Effector memory CD4-positive, alpha-beta T cell (primary cell): Measurements from ENCODE around the gene FLYWCH2.

Experiments used
- DNase-seq, 3 donors: peaks; one replicate each; pipeline ENCODE4 v3.0.0-alpha.2; 2020
- H3K27ac ChIP-seq: 2 replicates; pipeline ENCODE4 v1.7.0; 2013; ENCODE audit warnings: mild to moderate bottlenecking, low read length, moderate library complexity; ENCODE audit not compliant: insufficient read depth, poor library complexity, severe bottlenecking
- H3K27me3 ChIP-seq: replicated peaks from 2 replicates; pipeline ENCODE4 v1.7.0; 2013; ENCODE audit warnings: mild to moderate bottlenecking, low read length; ENCODE audit not compliant: insufficient read depth, control insufficient read depth, poor library complexity, severe bottlenecking
- H3K36me3 ChIP-seq: 2 replicates; pipeline ENCODE4 v1.7.0; 2013; ENCODE audit warnings: mild to moderate bottlenecking, low read length, moderate library complexity; ENCODE audit not compliant: control insufficient read depth, insufficient read depth
- H3K4me1 ChIP-seq: 2 replicates; pipeline ENCODE4 v1.7.0; 2013; ENCODE audit warnings: low read length, mild to moderate bottlenecking; ENCODE audit not compliant: control insufficient read depth, insufficient read depth, poor library complexity, severe bottlenecking
- H3K4me3 ChIP-seq: 2 replicates; pipeline ENCODE4 v1.7.0; 2013; ENCODE audit warnings: low read length, low read depth, mild to moderate bottlenecking; ENCODE audit not compliant: insufficient read depth, poor library complexity, severe bottlenecking
- H3K9me3 ChIP-seq: 2 replicates; pipeline ENCODE4 v1.7.0; 2013; ENCODE audit warnings: mild to moderate bottlenecking, low read length, moderate library complexity; ENCODE audit not compliant: control insufficient read depth

FLYWCH2 gene

DNA sequence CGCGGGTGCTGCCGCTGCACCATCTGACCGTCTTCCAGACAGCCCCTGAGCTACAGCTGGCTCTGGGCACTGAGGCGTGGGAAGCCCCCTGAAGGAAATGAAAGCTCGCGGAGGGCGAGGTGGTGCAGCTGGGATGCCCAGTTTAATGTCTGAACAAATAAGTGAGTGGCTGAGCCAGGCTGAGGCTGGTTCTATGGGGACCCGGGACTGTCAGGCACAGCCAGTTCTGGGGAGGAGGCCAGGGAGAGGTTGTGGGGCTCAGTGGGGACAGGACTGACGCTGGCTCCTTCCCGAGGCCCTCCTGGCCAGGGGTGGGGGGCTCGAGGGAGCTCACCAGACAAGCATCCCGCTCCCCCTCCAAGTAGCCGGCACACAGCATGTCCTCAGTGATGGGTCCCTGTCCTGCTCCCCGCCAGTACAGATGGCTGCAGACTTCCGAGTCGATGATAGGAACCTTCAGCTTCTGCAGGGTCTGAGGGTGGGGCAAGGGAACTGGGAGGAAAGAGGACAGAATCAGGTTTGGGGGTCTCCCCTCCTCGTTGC lies 29.4 kb upstream of the FLYWCH2 start:
- H3K27me3 ChIP-seq: no peaks in the 10 kb centered on the region

DNA sequence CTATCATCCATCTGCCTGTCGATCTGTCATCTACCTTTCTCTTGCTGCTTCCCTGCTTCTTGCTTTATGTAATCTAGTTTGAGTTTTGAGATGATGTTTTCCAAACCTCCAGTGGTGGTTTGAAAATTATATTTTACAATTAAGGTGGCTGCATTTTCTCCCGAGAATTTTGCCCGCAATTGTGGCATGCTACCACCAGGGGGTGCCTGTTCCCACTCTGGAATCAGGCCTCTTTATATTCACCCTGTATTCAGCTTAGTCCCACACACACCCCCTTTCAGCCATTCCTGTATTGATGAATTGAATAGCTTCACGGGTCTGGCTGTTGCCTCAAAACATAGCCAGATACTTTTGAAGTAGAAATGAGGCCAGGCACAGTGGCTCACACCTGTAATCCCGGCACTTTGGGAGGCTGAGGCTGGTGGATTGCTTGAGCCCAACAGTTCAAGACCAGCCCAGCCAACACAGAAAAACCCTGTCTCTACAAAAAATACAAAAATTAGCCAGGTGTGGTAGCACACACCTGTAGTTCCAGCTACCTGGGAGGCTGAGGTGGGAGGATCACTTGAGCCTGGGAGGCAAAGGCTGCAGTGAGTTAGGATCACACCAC lies 28.2 kb upstream of the FLYWCH2 start:
- Histone ChIP-seq H3K36me3 (no peaks in the 10 kb centered on the region), H3K4me3 (no peak overlapping the region), H3K27ac (no peak overlapping the region), H3K4me1 (peaks cover 13% of the 10 kb centered on the region), H3K27me3 (no peaks in the 10 kb centered on the region), H3K9me3 (no peaks in the 10 kb centered on the region)
- no peak for DNase-seq

More for the DNA sequence above, 29.4 kb upstream of the FLYWCH2 start:
- Histone ChIP-seq H3K9me3 (no peaks in the 10 kb centered on the region), H3K36me3 (no peaks in the 10 kb centered on the region), H3K4me3 (no peak overlapping the region), H3K4me1 (peaks cover 10% of the 10 kb centered on the region), H3K27ac (no peak overlapping the region)
- DNase-seq: no peak

DNA sequence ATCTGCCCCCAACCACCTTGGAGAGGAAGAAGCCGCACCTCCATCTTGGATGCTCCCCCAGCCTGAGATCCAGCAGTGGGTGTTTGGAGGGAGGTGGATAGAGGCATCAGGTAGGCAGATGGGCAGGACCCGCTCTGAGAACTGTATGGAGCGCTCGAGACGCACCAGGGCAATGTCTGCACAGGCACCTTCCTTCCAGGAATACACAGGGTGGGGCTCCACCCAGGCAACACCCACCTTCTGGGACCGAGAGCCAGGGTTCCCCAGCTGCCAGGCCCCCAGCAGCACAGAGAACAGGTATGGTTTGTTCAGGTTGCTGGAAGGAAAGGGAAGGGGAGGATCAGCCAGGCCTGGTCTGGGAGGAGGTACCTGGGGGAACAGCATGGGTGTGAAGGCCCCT lies 27.5 kb upstream of the FLYWCH2 start:
- Histone ChIP-seq H3K27ac (no peak overlapping the region), H3K36me3 (no peaks in the 10 kb centered on the region), H3K4me1 (peaks cover 13% of the 10 kb centered on the region), H3K4me3 (no peak overlapping the region), H3K9me3 (no peaks in the 10 kb centered on the region), H3K27me3 (no peaks in the 10 kb centered on the region)
- no peak for DNase-seq

DNA sequence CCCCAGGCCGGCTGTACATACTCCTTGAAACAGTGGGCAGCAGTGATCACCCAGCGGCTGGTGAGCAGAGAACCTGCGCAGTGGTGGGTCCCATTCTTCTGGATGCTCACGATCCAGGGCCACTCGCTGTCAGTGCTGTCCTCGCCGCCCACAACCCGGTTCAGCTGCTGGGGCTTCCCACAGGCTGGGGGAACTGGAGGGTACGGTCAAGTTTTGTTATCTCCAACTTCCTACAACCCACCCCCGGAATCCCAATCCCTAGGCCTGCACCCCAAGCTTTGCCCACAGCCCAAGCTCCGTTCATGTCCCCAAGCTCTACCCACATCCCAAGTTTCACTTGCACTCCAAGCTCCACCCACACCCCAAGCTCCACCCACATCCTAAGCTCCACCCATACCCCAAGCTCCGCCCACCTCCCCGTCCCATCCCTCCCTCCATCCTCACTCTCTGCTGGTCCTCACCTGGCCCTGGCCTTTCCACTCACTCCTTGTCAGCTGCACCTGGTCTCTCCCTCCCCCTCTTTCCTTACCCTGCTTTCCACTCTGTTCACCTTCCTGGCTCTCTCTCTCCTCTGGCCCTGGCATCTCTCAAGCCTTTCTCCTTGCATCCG lies 26.8 kb upstream of the FLYWCH2 start:
- H3K36me3 ChIP-seq: no peaks in the 10 kb centered on the region
- no peaks in the 10 kb centered on the region for H3K9me3 ChIP-seq
- peak in 1 of 3 donors; percentile 23 for DNase-seq
- H3K4me3 ChIP-seq: no peak overlapping the region
- no peak overlapping the region for H3K27ac ChIP-seq
- H3K27me3 ChIP-seq: no peaks in the 10 kb centered on the region
- peaks cover 13% of the 10 kb centered on the region for H3K4me1 ChIP-seq

DNA sequence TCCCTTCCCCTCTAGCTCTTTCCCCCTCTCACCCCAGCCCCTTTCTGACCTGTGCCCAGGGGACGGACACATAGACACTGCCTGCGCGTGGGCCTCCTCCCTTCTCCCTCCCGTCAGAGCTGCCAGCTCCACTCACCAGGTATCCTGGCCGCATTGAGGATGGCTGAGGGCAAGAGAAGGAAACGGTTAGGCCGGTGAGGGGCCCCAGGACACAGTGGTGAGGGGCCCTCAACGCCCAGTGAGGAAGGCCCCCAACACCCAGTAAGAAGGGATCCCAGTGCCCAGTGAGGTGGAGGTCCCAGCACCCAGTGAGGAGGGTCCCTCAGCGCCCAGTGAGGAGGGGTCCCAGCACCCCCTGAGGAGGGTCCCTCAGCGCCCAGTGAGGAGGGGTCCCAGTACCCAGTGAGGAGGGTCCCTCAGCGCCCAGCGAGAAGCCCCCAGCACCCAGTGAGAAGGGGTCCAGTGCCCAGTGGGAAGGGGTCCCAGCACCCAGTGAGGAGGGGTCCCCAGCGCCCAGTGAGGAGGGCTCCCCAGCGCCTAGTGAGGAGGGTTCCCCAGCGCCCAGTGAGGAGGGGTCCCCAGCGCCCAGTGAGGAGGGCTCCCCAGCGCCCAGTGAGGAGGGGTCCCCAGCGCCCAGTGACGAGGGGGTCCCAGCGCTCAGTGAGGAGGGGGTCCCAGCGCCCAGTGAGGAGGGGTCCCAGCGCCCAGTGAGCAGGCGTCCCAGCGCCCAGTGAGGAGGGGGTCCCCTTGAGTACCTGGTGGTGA lies 26.1 kb upstream of the FLYWCH2 start:
- H3K4me1 ChIP-seq: peaks cover 13% of the 10 kb centered on the region
- H3K9me3 ChIP-seq: no peaks in the 10 kb centered on the region
- no peak overlapping the region for H3K4me3 ChIP-seq
- H3K27ac ChIP-seq: no peak overlapping the region
- no peaks in the 10 kb centered on the region for H3K36me3 ChIP-seq
- no peaks in the 10 kb centered on the region for H3K27me3 ChIP-seq
- DNase-seq: no peak

DNA sequence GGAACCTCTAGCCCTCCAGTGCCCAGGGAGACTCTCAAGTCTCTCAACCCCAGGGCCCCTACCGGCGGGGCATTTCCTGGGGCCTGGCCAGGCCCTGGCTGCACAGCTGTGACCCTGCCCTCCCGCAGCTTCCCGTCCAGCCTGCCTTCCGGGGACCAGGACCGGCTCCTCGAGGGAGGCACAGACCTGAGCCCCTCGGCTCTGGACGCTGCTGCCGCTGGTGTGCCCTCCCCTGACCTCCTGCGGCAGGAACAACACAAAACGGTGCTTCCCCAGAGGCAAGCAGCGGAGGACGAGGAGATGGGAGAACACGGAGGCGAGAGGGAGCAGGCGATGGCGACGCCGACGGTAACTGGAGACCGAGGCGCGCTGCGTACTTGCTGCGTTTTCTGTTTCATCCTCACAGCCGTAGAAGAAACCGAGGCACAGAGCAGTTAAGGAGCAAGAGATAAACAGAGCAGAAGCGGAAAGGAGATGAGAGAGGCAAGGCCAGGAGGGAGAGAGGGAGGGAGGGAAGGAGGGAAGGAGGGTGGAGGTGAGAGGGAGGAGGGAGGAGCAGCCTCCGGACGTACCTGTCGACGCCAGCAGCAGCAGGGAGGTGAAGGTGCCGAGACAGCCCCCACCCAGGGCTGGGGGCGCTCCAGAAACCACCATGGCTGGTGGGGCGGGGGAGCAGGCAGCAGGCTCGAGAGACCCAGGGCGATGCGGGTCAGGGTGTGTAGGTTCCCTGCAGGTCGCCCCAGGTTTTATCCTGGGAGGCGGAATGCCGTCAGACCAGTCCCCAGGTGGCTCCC lies 25.4 kb upstream of the FLYWCH2 start, which contains the start of gene PRSS22:
Gene PRSS22 (minus strand): TSS at position 720 of the 794 bp plus-strand sequence. CDS start 66 bp downstream, at position 654.
- Histone ChIP-seq H3K4me3 (peak within 1 kb of the TSS; percentile 50), H3K9me3 (no peaks in the 10 kb centered on the region), H3K27ac (peak within 1 kb of the TSS; percentile 8), H3K36me3 (no peaks in the 10 kb centered on the region), H3K27me3 (no peaks in the 10 kb centered on the region), H3K4me1 (peaks cover 13% of the 10 kb centered on the region)
- no peak for DNase-seq

DNA sequence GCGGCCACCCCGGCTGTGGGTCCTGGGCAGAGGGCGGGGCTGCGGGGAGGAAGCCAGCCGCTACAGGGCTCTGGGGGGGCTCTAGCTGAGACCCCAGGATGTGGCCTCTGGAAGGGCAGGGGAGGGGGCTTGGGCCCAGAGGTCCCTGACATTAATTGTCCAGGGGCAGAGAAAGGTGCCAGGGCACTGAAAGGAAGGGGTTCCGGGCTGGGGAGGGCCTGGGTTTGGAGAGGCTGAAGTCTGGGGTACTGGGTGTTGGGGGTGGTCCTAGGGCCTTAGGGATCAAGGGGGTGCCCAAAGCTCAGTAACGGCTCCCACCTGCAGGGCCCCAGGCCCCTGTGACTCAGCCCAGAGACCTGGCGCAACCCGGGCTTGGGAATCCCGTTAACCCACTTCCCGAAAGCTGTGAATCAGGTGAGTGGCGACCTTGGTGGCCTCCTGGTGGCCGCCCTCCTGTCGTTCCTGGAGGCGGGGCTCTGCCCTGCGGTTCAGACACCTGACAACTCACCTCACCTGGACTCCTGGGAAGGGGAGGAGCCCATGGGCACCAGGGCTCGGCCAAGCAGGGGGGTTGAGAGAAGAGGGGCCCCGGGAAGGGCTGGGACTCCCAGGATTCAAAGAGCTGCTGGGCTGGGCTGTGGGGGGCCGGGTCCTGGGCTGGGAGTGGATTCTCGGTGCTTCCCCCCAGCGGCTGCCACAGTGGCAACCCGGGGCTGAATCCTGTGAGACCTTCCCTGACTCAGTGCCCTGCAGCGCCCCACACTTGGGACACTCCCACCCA lies 24.6 kb upstream of the FLYWCH2 start:
- Histone ChIP-seq H3K27me3 (no peaks in the 10 kb centered on the region), H3K4me1 (peaks cover 13% of the 10 kb centered on the region), H3K36me3 (no peaks in the 10 kb centered on the region), H3K4me3 (peak overlapping the region; percentile 50), H3K9me3 (no peaks in the 10 kb centered on the region), H3K27ac (no peak overlapping the region)
- no peak for DNase-seq

DNA sequence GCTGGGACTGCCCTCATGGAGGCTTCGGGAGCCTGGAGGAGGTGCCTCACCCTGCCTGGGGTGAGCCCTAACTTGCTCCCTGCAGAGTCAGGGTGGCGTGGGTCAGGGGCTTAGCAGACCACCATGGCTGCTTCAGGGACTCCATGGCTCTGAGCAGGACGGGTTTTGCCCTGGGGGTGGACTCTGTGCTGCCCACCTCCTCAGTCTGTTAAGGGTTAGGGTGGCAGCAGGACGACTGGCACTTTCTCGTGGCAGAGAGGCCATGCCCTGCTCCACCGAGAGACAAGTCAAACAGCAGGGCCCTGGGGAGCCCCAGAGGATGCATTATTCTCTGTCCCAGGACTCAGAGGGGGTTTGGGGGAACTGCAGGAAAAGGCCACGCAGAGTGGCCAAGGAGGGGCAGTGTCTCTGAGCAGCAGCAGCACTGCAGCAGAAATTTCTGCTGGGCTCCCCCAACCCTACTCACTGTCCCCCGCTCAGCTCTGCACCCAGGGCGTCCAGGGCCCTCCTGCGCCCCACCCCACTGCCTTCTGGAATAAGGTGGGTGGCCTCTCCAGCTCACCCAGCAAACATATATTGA lies 23.2 kb upstream of the FLYWCH2 start:
- Histone ChIP-seq H3K9me3 (no peaks in the 10 kb centered on the region), H3K27me3 (no peaks in the 10 kb centered on the region), H3K4me1 (peaks cover 13% of the 10 kb centered on the region), H3K27ac (no peak overlapping the region), H3K4me3 (no peak overlapping the region), H3K36me3 (no peaks in the 10 kb centered on the region)
- no peak for DNase-seq
